Vagina (tissue), 2 donors: ENCODE results near the gene SMIM28.

ENCODE experiments used
- CTCF ChIP-seq, 3 experiments: fragments of 450-650 bp in 2 of 3; fragments of 200-600 bp in 1 of 3; sonication (generic) in 1 of 3; IDR thresholded peaks; one replicate each; pipeline ENCODE4 v1.5.1; 2017 to 2019; ENCODE audit warnings: antibody characterized with exemption in 3 of 3, mild to moderate bottlenecking in 2 of 3, moderate library complexity in 2 of 3
- POLR2A ChIP-seq, 2 donors: fragments of 450-650 bp; IDR thresholded peaks; one replicate each; pipeline ENCODE4 v1.6.1; 2017; ENCODE audit warnings: antibody characterized with exemption in 2 of 2, mild to moderate bottlenecking in 2 of 2, moderate library complexity in 2 of 2

DNA sequence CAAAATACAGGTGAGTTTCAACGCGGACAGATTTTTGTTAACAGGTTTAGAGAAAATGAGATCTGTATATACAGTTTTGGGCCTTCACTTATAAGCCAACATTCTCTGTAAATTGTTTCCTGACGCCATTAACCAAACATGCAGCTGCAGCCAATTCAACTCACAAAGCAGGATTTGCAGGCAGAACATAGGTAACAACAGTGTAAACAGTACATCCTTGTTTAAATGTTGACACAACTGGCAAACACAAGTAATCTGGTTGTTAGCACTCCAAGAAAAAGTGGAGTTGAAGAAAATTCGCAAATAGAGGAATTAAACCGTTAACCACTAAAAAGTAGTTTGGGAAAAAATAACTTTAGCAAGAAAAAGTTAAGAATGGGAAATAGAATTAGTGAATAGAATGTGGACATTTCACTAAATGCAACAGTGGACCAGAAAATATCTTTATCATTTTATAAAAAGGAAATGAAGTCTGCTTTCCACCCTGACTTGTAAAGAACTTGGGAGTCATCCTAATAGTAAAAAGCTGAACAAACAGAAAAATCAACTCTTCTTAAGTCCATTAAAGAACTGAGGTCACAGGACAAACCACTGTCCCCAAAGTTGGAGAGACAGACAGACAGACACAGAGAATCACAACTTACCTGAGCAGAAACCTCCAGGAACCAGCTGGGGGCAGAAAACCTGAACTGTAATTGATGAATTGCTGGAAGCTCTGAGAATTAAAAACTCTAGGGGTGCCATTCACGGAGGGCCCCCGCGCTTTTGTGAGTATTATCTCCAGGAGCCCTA lies 10.1 kb downstream of the SMIM28 start:
- no peak for TF ChIP-seq CTCF (IDR thresholded peaks at IDR 0.05)
- no peak for TF ChIP-seq POLR2A (IDR thresholded peaks at IDR 0.05)
